Hematopoietic multipotent progenitor cell (in vitro differentiated cells): ENCODE data around the gene LEMD1. TPM values are rescaled to one million over a fixed set of nuclear protein-coding genes. Genes with fewer than 3 reads are reported as not detected.

Experiments used
- DNase-seq, 3 donors: peaks; one replicate each; pipeline ENCODE4 v3.0.0-alpha.2; 2011 to 2015; ENCODE audit warnings: low read depth in 2 of 3, low spot score in 2 of 3
- small RNA-seq: library from RNA; depleted of rRNA; stranded (forward); fragments of <200 nt; gene quantifications from one replicate; pipeline ENCODE3, GENCODE V24; 2012
- total RNA-seq: library from RNA; depleted of rRNA; stranded (reverse); fragments of >200 nt; gene quantifications from one replicate; pipeline ENCODE4 v1.2.3, GENCODE V29; 2012

The LEMD1 gene
- total RNA-seq, 1 donor: not detected

- no peak for DNase-seq
These were observed 83.8 kb downstream of the LEMD1 start for GRCh38 chr1:205338011-205338410.

DNA sequence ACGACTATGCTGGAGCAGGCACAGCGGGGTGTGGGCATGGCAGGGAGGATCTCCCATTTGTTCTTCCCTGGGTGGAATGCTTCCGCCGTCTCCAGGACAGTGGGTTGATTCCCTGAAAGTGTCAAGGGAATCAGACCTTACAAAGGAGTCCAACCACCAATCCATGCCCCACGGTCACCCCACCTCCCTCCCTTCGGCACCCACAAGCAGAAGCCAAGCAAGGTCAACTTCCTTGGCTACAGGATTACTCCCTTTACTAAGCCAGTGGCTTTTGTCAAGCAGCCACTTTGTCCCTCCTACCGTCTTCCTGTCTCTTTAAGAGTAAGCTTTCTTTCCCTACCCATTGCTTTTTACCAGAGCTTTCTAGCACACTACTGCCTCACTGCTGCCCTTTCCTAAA is 84.4 kb downstream of the LEMD1 start:
- no peak for DNase-seq

DNA sequence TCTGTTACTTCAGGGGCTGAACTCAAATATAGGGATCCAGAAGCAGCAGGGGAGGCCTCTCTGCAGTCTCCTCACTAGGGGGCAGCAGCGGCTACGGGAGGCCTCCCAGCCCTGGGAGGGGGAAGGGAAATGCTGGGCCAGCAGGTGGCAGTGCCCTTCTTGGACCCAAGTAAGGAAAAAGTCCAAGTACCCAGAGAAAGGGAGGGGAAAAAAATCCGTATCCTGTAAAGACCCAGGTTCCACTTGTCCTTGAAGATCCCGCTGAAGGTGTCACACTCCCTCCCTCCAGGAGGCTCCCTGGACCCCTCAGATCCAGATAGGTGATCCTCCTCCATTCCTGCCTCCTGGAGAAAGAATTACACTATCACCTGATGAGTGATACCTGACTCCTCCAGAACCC is 86.2 kb downstream of the LEMD1 start:
- peak; percentile 52 to 88 (median 85) for DNase-seq

DNA sequence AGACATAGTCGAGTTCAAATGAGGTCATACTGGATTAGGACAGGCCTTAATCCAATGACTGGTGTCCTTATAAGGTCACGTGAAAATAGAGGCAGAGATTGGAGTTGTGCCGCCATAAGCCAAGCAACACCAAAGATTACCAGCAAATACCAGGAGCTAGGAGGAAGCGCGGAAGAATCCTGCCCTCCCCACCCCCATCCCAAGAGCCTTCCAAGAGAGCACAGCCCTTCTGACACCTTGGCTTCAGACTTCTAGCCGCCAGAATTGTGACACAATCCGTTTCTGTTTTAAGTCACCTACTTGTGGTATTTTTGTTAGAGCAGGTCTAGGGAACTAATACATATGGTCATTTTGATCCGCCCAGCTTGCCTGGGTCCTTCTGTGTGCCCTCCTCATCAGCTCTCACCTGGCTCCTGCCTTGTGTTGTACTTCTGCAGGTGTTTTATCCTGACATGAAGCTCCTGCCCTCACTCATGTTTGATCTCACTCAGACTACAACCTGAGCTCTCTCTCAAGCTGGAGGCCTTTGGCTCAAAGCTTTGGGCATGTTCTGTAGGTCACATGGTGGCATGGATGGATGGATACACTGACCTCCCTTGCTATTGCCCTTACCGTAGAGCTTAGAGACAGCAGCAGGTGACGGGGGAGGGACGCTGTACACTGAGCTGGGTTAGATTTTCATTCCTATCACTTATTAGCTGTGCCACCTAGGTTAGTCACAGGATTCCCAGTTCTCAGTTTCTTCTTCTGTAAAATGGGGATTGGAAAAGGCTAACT is 89.7 kb downstream of the LEMD1 start:
- no peak for DNase-seq

Small RNA genes lying within 50 kb of the gene (small RNA-seq; reads per million reads assigned to genes)
- gene MIR135B (not detected), gene SNRPGP10 (not detected)

Other genes starting within 250 kb of the LEMD1 start
- 10.5 TPM for gene DSTYK, start 210.4 kb downstream of the LEMD1 start, total RNA-seq
- gene TMCC2, start 194.1 kb downstream of the LEMD1 start, total RNA-seq: 8.6 TPM
- 1.3 TPM for gene NUAK2, start 100.3 kb downstream of the LEMD1 start, total RNA-seq
- under 0.01 TPM for gene KLHDC8A, start 65.1 kb downstream of the LEMD1 start, total RNA-seq
- gene BLACAT1, start 34.0 kb upstream of the LEMD1 start, total RNA-seq: not detected
- 8.6 TPM for gene CDK18, start 82.6 kb upstream of the LEMD1 start, total RNA-seq
- 11.6 TPM for gene ELK4, start 210.0 kb upstream of the LEMD1 start, total RNA-seq